Prostate gland (tissue), 2 donors: ENCODE data around the gene PCCB. TPM values are rescaled to one million over a fixed set of nuclear protein-coding genes. Genes with fewer than 3 reads are reported as not detected.
"Not testable (repeated sequence)": the region's sequence is repeated elsewhere in the genome, so short reads cannot be mapped to it uniquely, and the experiment has no call there.

Experiments
- DNase-seq: peaks from one replicate; pipeline ENCODE4 v3.0.0-alpha.2; 2019; ENCODE audit warnings: low spot score
- H3K27ac ChIP-seq, 2 donors: fragments of 200-600 bp; sonication (generic); 2 replicates each; pipeline ENCODE4 v1.5.1; 2017 to 2019
- H3K27me3 ChIP-seq: fragments of 200-600 bp; sonication (generic); replicated peaks from 2 replicates; pipeline ENCODE4 v1.5.1; 2019; ENCODE audit not compliant: insufficient read depth
- H3K36me3 ChIP-seq, 2 donors: fragments of 200-600 bp; sonication (generic); 1 replicate in 1 of 2; 2 replicates in 1 of 2; pipeline versions ENCODE4 v1.5.1 to v1.8.1; 2017 to 2019
- H3K4me1 ChIP-seq: fragments of 200-600 bp; sonication (generic); replicated peaks from 2 replicates; pipeline ENCODE4 v1.5.1; 2019
- H3K4me3 ChIP-seq, 2 donors: fragments of 200-600 bp; sonication (generic); 2 replicates each; pipeline ENCODE4 v1.5.1; 2017 to 2019
- H3K9me3 ChIP-seq: fragments of 200-600 bp; sonication (generic); 2 replicates; pipeline ENCODE4 v1.5.1; 2017
- POLR2A ChIP-seq: fragments of 450-650 bp; IDR thresholded peaks from one replicate; pipeline ENCODE4 v1.6.1; 2016; ENCODE audit warnings: antibody characterized with exemption, mild to moderate bottlenecking
- POLR2AphosphoS5 ChIP-seq: sonication (generic); formaldehyde crosslinking; IDR thresholded peaks from one replicate; pipeline ENCODE4 v1.6.1; 2017; ENCODE audit warnings: antibody characterized with exemption
- WGBS: methylation state at CpG from one replicate; pipeline ENCODE4 v1.1.5; 2018; 5-methylcytosine and 5-hydroxymethylcytosine counted together
- intact Hi-C: fragments of 100-400 bp; cut with DNase I; formaldehyde crosslinking; loops from one replicate; pipeline ENCODE4 v1.14.2; 2022
- total RNA-seq, 2 donors: library from RNA; depleted of rRNA; stranded (reverse); fragments of >200 nt; gene quantifications; one replicate each; pipeline ENCODE4 v1.1.0, GENCODE V29; 2016
- TF ChIP-seq, protein P1 (sequence below), 4 experiments: fragments of 200-600 bp in 2 of 4; fragments of 450-650 bp in 2 of 4; sonication (generic) in 2 of 4; IDR thresholded peaks; 1 replicate in 3 of 4; 2 replicates in 1 of 4; pipeline ENCODE4 v1.5.1; 2016 to 2019; ENCODE audit warnings: antibody characterized with exemption in 4 of 4, mild to moderate bottlenecking in 2 of 4, moderate library complexity in 2 of 4

PCCB gene
- total RNA-seq, 2 donors from 2014 or later, result 60.9 to 70.3 TPM

DNA sequence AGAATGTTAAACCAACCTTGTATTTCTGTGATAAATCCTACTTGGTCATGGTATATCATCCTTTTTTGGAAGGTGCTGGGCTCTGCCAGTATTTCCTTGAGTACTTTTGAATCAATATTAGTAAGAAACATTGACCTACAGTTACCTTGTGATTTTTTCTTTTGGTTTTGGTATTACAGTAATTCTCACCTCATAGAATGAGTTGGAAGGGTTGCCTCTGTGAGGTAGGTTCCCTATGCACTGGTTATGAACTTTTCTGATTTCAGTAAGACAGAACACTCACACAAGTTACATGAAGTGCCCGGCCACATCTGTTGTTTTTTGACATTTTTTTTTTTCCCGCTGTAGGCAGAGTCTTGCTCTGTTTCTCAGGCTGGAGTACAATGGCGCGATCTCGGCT is 20.0 kb downstream of the PCCB start:
- no peaks in the 10 kb centered on the region for H3K36me3 ChIP-seq

DNA sequence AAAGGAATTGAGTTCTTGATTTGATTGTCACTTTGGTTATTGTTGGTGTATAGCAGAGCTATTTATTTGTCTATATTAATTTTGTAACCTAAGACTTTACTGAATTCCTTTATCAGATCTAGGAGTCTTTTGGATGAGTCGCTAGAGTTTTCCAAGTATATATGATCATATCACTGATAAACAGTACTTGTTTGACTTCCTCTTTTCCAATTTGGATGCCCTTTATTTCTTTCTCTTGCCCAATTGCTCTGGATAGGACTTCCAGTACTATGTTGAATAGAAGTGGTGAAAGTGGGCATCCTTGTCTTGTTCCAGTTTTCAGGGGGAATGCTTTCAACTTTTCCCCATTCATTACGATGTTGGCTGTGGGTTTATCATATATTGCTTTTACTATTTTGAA is 21.5 kb downstream of the PCCB start:
- H3K4me3 ChIP-seq, intact Hi-C loops: not testable (repeated sequence)
- 68% methylated on average over 2 of the region's 2 CpGs for WGBS

More for the DNA sequence above, 20.0 kb downstream of the PCCB start:
- no peaks in the 10 kb centered on the region for H3K27me3 ChIP-seq
- 97% methylated on average over 5 of the region's 5 CpGs for WGBS
- TF ChIP-seq, protein P1, sequence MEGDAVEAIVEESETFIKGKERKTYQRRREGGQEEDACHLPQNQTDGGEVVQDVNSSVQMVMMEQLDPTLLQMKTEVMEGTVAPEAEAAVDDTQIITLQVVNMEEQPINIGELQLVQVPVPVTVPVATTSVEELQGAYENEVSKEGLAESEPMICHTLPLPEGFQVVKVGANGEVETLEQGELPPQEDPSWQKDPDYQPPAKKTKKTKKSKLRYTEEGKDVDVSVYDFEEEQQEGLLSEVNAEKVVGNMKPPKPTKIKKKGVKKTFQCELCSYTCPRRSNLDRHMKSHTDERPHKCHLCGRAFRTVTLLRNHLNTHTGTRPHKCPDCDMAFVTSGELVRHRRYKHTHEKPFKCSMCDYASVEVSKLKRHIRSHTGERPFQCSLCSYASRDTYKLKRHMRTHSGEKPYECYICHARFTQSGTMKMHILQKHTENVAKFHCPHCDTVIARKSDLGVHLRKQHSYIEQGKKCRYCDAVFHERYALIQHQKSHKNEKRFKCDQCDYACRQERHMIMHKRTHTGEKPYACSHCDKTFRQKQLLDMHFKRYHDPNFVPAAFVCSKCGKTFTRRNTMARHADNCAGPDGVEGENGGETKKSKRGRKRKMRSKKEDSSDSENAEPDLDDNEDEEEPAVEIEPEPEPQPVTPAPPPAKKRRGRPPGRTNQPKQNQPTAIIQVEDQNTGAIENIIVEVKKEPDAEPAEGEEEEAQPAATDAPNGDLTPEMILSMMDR (IDR thresholded peaks at IDR 0.05), result no peak
- TF ChIP-seq POLR2AphosphoS5 (no peak), POLR2A (no peak)
- no peaks in the 10 kb centered on the region for H3K9me3 ChIP-seq
- H3K27ac ChIP-seq, result no peak overlapping the region
- intact Hi-C loops, result no loop called here
- no peaks in the 10 kb centered on the region for H3K4me1 ChIP-seq
- DNase-seq, result no peak
- H3K4me3 ChIP-seq, result no peak overlapping the region

DNA sequence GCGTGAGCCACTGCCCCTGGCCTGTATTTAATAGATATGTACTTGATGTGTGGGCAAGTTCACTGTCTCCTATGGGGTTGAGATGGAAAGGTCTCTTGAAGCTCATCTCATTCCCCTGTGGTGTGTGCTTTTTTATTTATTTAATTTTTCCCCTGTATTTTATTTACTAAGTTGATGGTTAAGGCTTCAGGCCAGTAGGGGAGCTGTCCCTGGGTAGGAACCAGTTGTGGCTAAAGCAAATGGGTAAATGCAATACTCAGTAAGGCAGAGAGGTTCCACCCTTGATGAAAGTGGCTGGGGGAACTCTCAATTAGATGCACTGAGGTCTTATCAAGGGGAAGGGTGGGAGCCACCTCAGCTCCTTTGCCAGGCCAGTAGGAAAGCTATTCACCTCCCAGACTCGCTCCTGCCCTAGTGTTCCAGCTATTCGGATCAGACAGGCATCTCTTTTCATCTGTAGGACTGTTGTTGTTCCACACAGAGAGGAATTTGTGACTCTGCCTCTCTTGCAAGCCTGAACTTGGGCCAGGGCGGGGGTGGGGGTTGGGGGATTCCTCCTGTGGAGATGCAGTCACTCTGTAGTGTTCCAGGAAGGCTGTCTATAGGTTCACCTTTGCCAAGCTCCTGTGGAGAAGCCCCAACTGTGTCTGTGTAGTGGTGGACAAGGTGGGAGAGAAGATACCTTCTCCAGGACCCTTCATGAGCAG is 26.1 kb downstream of the PCCB start:
- TF ChIP-seq POLR2A (no peak), POLR2AphosphoS5 (no peak)
- TF ChIP-seq, protein P1 (IDR thresholded peaks at IDR 0.05), result no peak

More for the DNA sequence above, 21.5 kb downstream of the PCCB start:
- H3K27ac ChIP-seq, H3K9me3 ChIP-seq, H3K27me3 ChIP-seq, H3K36me3 ChIP-seq, H3K4me1 ChIP-seq, DNase-seq: not testable (repeated sequence)

DNA sequence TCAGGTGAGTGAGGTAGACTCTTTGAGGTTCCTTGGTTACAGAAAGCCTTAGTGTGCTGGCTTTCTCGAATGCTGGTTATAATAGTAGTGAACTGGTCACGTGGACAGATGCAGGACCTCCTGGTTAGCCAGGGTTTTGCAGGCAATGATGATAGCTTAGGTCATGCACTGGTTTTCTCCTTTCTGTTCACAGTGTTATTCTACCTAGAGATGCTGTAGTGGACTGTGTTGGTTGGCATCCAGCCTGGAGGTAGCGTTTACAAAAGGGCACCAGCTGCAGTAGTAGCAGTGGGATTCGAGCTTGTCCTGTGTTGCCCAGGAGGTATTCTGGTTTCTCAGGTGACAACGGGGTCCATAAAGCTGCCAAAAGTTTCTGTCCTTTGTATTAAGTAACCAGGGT is 27.0 kb downstream of the PCCB start:
- Histone ChIP-seq H3K36me3 (no peaks in the 10 kb centered on the region), H3K4me3 (no peak overlapping the region), H3K9me3 (no peaks in the 10 kb centered on the region), H3K27me3 (no peaks in the 10 kb centered on the region), H3K4me1 (no peaks in the 10 kb centered on the region), H3K27ac (no peak overlapping the region)
- WGBS, result 76% methylated on average over 5 of the region's 5 CpGs
- TF ChIP-seq, protein P1 (IDR thresholded peaks at IDR 0.05), result no peak
- TF ChIP-seq POLR2AphosphoS5, result no peak
- TF ChIP-seq POLR2A, result no peak
- DNase-seq, result no peak
- intact Hi-C loops, result no loop called here

More for the DNA sequence above, 26.1 kb downstream of the PCCB start:
- Histone ChIP-seq H3K9me3 (no peaks in the 10 kb centered on the region), H3K27me3 (no peaks in the 10 kb centered on the region), H3K4me1 (no peaks in the 10 kb centered on the region), H3K27ac (no peak overlapping the region), H3K4me3 (no peak overlapping the region), H3K36me3 (no peaks in the 10 kb centered on the region)
- WGBS, result 66% methylated on average over 4 of the region's 4 CpGs
- no peak for DNase-seq
- intact Hi-C loops, result no loop called here

DNA sequence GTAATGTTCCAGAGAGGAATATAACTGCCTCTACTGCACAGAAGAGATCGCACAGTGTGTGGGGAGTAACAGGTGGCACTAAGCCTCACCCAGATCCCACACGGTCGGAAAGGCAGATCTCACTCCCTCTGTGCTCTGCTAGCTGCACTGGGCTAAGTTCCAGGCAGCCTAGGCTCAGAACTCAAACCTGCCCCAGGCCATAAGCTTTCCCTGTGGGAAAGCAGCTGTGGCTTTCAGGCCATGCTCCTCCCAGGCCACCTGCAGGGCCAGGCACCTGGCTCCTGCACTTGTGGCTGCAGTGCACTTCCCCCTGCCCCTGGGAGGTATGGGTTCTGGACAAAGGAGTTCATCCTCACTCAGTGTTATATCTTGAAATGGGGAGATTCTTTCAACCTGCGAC is 27.5 kb downstream of the PCCB start:
- Histone ChIP-seq H3K27ac (no peak overlapping the region), H3K4me1 (no peaks in the 10 kb centered on the region), H3K9me3 (no peaks in the 10 kb centered on the region), H3K36me3 (no peaks in the 10 kb centered on the region), H3K4me3 (no peak overlapping the region), H3K27me3 (no peaks in the 10 kb centered on the region)
- DNase-seq, result no peak
- 63% methylated on average over 4 of the region's 4 CpGs for WGBS
- TF ChIP-seq POLR2AphosphoS5, result no peak
- TF ChIP-seq, protein P1 (IDR thresholded peaks at IDR 0.05), result no peak
- TF ChIP-seq POLR2A, result no peak
- intact Hi-C loops, result no loop called here
